ENCODE measurements around the gene CST2.
"Not testable (repeated sequence)": the region's sequence is repeated elsewhere in the genome, so short reads cannot be mapped to it uniquely, and the experiment has no call there.

CST2 gene

DNA sequence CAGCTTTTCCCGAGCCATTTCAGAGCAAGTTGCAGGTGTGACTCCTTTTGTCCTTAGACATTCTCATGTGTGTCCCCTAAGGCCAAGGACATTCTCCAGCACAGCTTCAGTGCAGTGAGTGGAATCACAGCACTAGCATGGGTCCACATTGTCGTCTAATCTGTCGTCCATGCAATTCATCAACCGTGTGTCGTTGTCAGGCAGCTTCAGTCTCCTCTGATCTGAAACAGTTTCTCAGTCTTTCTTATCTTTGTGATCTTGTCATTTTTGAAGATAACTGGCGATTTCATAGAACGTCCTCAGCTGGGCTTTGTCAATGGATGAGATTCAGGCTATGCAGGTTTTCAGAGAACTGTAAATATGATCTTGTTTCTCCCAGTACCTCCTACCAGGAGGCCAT, 31.7 kb downstream of the CST2 start:
- H3K27me3 ChIP-seq (ENCODE audit: control insufficient read depth, insufficient read depth, low read length), result no peaks in the 10 kb centered on the region
- no peaks in the 10 kb centered on the region for H3K4me1 ChIP-seq (ENCODE audit: control insufficient read depth, insufficient read depth, low read length)
- no peak overlapping the region for H3K9ac ChIP-seq (ENCODE audit: low read length)
- no peak overlapping the region for H3K4me3 ChIP-seq (ENCODE audit: low read length)
- no peaks in the 10 kb centered on the region for H3K36me3 ChIP-seq (ENCODE audit: control insufficient read depth, insufficient read depth, low read length)
- H3K27ac ChIP-seq (ENCODE audit: low read depth, low read length), result no peak overlapping the region

DNA sequence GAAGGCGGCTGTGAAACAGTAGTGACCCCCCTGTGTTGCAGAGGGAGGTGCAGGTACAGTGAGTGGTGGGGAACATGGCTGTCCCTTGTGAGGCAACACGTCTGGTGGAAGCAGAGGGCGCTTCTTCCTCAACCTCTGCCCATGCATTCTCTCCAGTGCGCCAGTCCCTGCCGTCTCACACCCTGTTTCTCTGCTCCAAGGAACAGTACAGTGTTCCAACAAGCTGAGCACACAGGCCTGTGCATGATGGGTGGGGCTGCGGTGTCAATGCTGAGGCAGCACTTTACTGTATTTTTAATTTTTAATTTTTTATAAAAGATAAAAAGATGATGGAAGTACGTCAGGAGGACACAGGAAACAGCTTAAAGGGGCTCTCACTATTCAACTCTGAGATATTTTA, 32.5 kb downstream of the CST2 start:
- Histone ChIP-seq H3K9ac (ENCODE audit: low read length) (no peak overlapping the region), H3K27ac (ENCODE audit: low read depth, low read length) (no peak overlapping the region), H3K27me3 (ENCODE audit: control insufficient read depth, insufficient read depth, low read length) (no peaks in the 10 kb centered on the region), H3K36me3 (ENCODE audit: control insufficient read depth, insufficient read depth, low read length) (no peaks in the 10 kb centered on the region), H3K4me1 (ENCODE audit: control insufficient read depth, insufficient read depth, low read length) (no peaks in the 10 kb centered on the region), H3K4me3 (ENCODE audit: low read length) (no peak overlapping the region)

DNA sequence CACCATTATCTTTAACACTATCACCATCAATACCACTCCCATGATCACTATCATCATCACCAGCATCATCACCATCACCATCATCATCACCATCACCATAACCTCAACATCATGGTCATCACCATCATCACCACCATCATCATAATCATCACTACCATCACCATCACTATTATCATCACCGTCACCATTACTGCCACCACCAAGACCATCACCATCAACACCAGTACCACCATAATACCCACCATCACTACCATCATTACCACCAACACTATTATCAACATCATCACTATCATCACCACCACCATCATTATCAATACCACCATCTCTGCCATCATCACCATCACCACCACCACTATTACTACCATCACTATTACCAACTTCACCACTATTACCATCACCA, 43.1 kb downstream of the CST2 start:
- Histone ChIP-seq H3K27ac (ENCODE audit: low read depth, low read length) (no peak overlapping the region), H3K9ac (ENCODE audit: low read length) (no peak overlapping the region), H3K4me1 (ENCODE audit: control insufficient read depth, insufficient read depth, low read length) (no peaks in the 10 kb centered on the region), H3K36me3 (ENCODE audit: control insufficient read depth, insufficient read depth, low read length) (no peaks in the 10 kb centered on the region), H3K4me3 (ENCODE audit: low read length) (no peak overlapping the region), H3K27me3 (ENCODE audit: control insufficient read depth, insufficient read depth, low read length) (no peaks in the 10 kb centered on the region)

DNA sequence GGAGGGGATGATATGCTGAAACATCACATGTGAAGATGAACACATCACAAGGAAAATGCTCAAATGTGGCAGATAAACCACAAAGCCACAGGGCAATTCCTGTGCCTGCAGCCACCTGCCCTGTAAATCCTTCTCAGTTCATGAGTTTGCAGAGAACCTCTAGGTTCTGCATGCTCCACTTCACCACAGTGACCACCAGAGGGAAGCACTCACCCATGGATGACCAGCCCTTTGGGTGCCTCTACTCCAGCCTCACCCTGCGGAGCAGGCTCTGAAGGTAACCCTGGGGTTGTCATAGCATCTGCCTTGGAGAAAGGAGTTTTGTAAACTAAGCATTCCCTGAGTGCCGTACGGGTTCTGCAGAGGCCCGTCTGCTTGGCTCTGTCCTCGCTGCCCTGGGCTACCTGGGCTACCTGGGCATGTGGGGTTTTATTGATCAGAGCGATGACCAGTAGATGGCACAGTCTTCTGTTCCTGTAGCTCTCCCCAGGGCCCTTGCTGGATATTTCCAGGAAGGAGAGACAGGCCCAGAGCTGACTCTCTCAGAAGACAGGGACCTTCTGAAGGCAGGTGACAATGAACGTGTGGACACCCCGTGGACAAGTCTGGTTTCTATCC, 44.1 kb downstream of the CST2 start:
- no peaks in the 10 kb centered on the region for H3K36me3 ChIP-seq (ENCODE audit: control insufficient read depth, insufficient read depth, low read length)
- H3K4me1 ChIP-seq (ENCODE audit: control insufficient read depth, insufficient read depth, low read length), result no peaks in the 10 kb centered on the region
- H3K27me3 ChIP-seq (ENCODE audit: control insufficient read depth, insufficient read depth, low read length), result no peaks in the 10 kb centered on the region
- H3K4me3 ChIP-seq (ENCODE audit: low read length), result no peak overlapping the region
- no peak overlapping the region for H3K27ac ChIP-seq (ENCODE audit: low read depth, low read length)
- H3K9ac ChIP-seq (ENCODE audit: low read length), result no peak overlapping the region

DNA sequence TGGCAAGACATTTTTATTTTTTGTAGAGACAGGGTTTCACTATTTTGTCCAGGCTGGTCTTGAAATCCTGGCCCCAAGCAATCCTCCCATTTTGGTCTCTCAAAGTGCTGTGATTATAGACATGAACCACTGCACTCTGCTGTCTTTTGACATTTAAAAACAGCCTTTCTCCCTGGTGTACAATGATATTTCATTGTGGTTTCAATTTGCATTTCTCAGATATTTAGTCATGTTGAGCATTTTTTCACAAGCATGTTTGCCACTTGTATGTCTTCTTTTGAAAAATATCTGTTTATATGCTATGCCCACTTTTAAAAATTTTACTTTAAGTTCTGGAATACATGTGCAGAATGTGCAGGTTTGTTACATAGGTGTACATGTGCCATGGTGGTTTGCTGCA, 47.9 kb downstream of the CST2 start:
- not testable (repeated sequence) for H3K4me3 ChIP-seq (ENCODE audit: low read length); H3K36me3 ChIP-seq (ENCODE audit: control insufficient read depth, insufficient read depth, low read length); H3K27me3 ChIP-seq (ENCODE audit: control insufficient read depth, insufficient read depth, low read length); H3K4me1 ChIP-seq (ENCODE audit: control insufficient read depth, insufficient read depth, low read length); H3K9ac ChIP-seq (ENCODE audit: low read length); H3K27ac ChIP-seq (ENCODE audit: low read depth, low read length)

DNA sequence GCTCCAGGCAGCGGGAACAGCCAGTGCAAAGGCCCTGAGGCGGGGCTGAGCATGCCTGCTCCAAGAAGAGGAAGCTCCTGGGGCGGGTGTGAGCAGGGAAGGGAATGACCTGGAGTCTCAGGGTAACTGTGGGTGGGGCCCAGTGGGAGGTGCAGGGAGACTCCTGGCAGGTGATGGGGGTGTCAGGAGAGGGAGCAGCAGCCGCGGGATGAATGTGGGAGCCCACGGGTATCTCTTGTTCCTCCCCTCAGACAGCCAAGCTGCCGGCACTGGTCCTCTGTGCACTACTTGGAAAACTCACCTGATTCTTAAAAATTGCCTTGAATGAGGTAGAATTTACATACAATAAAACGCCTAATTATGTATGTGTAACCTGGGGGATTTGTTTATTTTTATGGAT, 49.1 kb downstream of the CST2 start:
- H3K4me3 ChIP-seq (ENCODE audit: low read length); H3K27ac ChIP-seq (ENCODE audit: low read depth, low read length); H3K4me1 ChIP-seq (ENCODE audit: control insufficient read depth, insufficient read depth, low read length); H3K36me3 ChIP-seq (ENCODE audit: control insufficient read depth, insufficient read depth, low read length); H3K9ac ChIP-seq (ENCODE audit: low read length); H3K27me3 ChIP-seq (ENCODE audit: control insufficient read depth, insufficient read depth, low read length): not testable (repeated sequence)

DNA sequence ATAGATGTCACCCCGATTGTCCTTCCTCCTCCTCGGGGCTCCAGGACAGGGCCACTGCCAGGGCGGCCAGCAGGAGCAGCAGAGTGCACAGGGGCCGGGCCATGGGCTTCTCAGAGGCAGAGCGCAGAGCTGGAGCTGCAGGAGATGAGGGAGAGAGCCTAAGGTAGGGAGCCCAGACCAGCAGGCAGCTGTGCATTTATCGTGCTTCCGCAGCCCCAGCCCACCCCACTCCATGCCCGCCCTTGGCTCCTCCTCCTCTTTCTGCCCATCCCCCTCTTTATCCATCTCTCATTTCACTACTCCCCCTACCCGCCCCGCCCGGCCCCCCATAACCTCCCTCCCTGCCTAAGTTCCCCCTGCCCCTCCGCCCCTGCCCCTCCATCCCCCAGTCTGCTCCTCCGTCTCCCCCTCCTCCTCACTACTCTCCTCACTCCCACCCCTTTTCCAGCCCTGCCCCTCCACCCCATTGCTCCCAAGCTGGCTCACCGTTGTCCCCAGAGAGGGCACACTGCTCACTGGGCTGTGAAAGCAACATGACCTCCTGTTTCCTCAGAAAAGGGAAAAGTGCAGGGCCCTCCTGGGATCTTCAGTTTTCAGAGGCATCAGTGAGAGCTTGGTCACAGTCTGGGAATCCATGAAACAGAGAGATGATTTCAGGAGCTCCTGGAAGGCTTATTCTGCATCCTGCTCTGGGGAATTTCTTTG, 50.3 kb downstream of the CST2 start:
- Histone ChIP-seq H3K36me3 (ENCODE audit: control insufficient read depth, insufficient read depth, low read length) (no peaks in the 10 kb centered on the region), H3K4me1 (ENCODE audit: control insufficient read depth, insufficient read depth, low read length) (no peaks in the 10 kb centered on the region), H3K27ac (ENCODE audit: low read depth, low read length) (no peak overlapping the region), H3K4me3 (ENCODE audit: low read length) (no peak overlapping the region), H3K9ac (ENCODE audit: low read length) (no peak overlapping the region), H3K27me3 (ENCODE audit: control insufficient read depth, insufficient read depth, low read length) (no peaks in the 10 kb centered on the region)

DNA sequence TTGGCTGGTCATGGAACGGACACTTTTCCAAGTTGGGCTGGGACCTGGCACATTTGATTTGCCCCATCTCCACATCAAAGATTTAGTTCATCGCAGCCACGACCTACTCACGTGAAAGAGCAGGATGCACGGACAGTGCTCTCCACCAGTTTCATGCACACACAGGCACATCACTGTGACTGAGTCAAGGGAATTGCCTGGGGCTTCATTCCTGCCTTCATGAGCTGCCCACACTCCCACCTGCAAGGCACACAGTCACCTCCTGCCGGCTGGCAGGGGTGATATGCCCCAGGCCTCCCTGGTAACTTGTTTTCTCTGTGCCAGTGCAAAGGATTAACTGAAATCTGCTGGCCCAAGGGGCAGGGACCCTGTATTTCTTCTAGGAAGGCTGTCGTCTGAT, 52.4 kb downstream of the CST2 start:
- no peak overlapping the region for H3K4me3 ChIP-seq (ENCODE audit: low read length)
- no peak overlapping the region for H3K27ac ChIP-seq (ENCODE audit: low read depth, low read length)
- no peaks in the 10 kb centered on the region for H3K36me3 ChIP-seq (ENCODE audit: control insufficient read depth, insufficient read depth, low read length)
- H3K27me3 ChIP-seq (ENCODE audit: control insufficient read depth, insufficient read depth, low read length), result no peaks in the 10 kb centered on the region
- H3K9ac ChIP-seq (ENCODE audit: low read length), result no peak overlapping the region
- no peaks in the 10 kb centered on the region for H3K4me1 ChIP-seq (ENCODE audit: control insufficient read depth, insufficient read depth, low read length)

All from rectal smooth muscle tissue (tissue), 1 donor.